Spinal cord (tissue), 10 donors: ENCODE results near the gene IMMP2L. TPM values are rescaled to one million over a fixed set of nuclear protein-coding genes. Genes with fewer than 3 reads are reported as not detected.

Experiments used
- DNase-seq, 6 donors: peaks; one replicate each; pipeline versions ENCODE4 v3.0.0 to v3.0.0-alpha.2; 2013 to 2015; ENCODE audit warnings: low spot score in 6 of 6, low read depth in 4 of 6
- H3K27ac ChIP-seq: one replicate; pipeline ENCODE4 v1.5.1; 2013; ENCODE audit warnings: low read depth, low read length, control low read depth
- H3K27me3 ChIP-seq: one replicate; pipeline ENCODE4 v1.6.1; 2013; ENCODE audit warnings: low read length; ENCODE audit not compliant: control insufficient read depth, insufficient read depth
- H3K36me3 ChIP-seq: one replicate; pipeline ENCODE4 v1.6.1; 2013; ENCODE audit warnings: low read length; ENCODE audit not compliant: control insufficient read depth, insufficient read depth
- H3K4me1 ChIP-seq: one replicate; pipeline ENCODE4 v1.6.1; 2013; ENCODE audit warnings: low read length; ENCODE audit not compliant: control insufficient read depth, insufficient read depth
- H3K4me3 ChIP-seq: one replicate; pipeline ENCODE4 v1.5.1; 2013; ENCODE audit warnings: low read depth, low read length, control low read depth
- H3K9me3 ChIP-seq: one replicate; pipeline ENCODE4 v1.6.1; 2013; ENCODE audit warnings: low read length; ENCODE audit not compliant: control insufficient read depth, insufficient read depth
- WGBS: methylation state at CpG from one replicate; pipeline ENCODE4 v1.1.5; 2013; ENCODE audit warnings: missing lambda C conversion rate; ENCODE audit not compliant: insufficient coverage; 5-methylcytosine and 5-hydroxymethylcytosine counted together
- polyA plus RNA-seq, 2 donors: library from polyadenylated mRNA; unstranded; fragments of 120-200 nt; gene quantifications; one replicate each; pipeline ENCODE4 v1.2.1, GENCODE V29; 2013; ENCODE audit not compliant: insufficient read length in 2 of 2
- total RNA-seq, 2 donors: library from RNA; depleted of rRNA in 1 of 2; stranded (reverse); fragments of 120-200 nt in 1 of 2; fragments of >200 nt in 1 of 2; gene quantifications; one replicate each; pipeline versions ENCODE4 v1.2.3 to v1.2.4, GENCODE V29; 2013 to 2014
- donor health status: healthy.

Gene IMMP2L
- total and polyA plus RNA-seq, 4 donors = 14.8 to 26.8 (median 17.4) TPM

DNA sequence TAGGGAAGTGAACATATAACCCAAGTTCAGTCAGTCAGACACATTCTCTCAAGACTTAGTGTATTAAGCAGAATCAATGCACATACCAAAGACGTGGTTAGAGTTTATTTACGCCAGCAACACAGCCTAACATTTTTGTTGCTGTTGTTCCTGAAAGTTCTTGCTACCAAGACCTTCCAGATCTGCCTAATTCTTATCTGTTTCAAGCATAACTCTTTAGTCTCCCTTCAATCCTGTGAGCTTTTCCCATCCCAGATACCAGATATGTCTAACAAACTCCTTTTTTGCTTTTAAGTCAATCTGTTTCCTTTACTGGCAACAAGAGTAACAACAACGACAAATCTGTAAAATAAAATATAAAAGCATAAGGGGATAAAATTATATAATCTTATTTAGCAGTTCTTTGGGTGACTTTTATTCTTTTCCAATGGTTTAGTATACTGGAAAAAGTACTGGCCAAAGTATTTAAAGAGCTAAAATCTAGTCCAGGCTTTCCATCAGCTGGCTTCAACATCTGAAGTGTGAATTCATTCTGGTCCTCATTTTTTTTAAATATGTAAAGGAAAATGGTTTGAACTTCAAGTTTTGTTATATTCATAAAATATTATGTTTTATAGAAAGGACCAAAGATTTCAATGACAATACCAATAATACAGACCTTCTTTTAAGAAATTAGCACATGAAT, 193.8 kb downstream of the IMMP2L start:
- Histone ChIP-seq H3K4me3 (no peak overlapping the region), H3K27me3 (no peaks in the 10 kb centered on the region), H3K9me3 (no peaks in the 10 kb centered on the region), H3K27ac (no peak overlapping the region), H3K36me3 (no peaks in the 10 kb centered on the region), H3K4me1 (no peaks in the 10 kb centered on the region)
- peak in 1 of 6 donors; percentile 57 for DNase-seq
- 88% methylated on average over 2 of the region's 3 CpGs for WGBS

DNA sequence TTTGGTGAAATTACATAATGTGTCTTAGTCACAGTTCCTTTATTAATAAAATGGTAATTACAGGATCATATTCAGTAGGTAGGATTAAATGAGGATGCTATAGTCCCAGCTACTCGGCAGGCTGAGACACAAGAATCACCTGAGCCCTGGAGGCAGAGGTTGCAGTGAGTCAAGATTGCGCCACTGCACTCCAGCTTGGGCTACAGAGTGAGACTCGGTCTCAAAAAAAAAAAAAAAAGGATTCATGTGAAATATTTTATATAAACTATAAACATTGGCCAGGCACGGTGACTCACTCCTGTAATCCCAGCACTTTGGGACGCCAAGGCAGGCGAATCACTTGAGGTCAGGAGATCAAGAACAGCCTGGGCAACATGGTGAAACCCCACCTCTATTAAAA, 197.9 kb downstream of the IMMP2L start:
- Histone ChIP-seq H3K27me3 (no peaks in the 10 kb centered on the region), H3K27ac (no peak overlapping the region), H3K36me3 (no peaks in the 10 kb centered on the region), H3K4me1 (no peaks in the 10 kb centered on the region), H3K4me3 (no peak overlapping the region), H3K9me3 (no peaks in the 10 kb centered on the region)
- DNase-seq = no peak
- WGBS = 100% methylated on average over 2 of the region's 6 CpGs

DNA sequence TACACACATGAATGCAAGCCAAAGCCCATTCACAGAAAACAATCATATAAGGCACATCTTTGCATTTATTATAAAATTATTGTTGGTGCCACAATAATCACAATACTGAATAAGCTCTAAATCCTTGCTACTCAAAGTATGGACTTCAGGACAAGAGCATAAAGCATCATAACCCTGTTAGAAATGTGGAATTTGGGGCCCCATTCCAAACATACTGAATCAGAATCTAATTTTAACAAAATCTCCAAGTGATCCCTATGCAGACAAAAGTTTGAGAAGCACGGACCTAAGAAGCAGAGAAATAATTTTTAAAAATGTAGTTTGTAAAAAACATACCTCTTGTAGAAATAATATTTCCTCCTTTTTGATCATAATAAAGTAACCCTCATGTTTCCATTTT, 199.2 kb downstream of the IMMP2L start:
- no peaks in the 10 kb centered on the region for H3K36me3 ChIP-seq
- no CpG with 5 or more reads among the region's 1 CpG for WGBS

DNA sequence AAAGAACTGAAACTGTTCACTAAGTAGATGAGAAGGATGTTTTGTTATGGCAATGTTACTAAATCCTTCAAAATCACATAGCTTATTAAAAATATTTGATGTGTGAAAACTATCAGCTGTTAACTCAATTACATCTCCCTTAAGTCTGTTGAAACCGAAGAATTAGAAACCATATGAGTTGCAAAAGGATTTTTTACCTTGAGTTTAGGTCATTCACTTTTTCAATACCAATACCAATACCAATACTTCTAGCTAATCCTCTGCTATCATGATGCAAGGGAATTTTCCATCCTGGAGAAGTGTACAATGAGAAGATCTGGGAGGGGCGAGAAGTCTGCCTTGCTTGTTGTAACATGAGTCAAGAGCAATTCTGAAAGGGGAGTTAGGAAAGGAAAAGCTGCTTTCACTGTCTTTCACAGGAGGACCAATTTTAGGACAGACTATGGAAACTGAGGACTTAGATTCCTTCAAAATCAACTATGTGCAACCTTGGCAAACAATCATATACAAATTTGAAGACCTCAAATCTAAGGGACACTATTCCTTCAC, 199.7 kb downstream of the IMMP2L start:
- Histone ChIP-seq H3K4me1 (no peaks in the 10 kb centered on the region), H3K9me3 (no peaks in the 10 kb centered on the region), H3K4me3 (no peak overlapping the region), H3K36me3 (no peaks in the 10 kb centered on the region), H3K27me3 (no peaks in the 10 kb centered on the region), H3K27ac (no peak overlapping the region)
- 80% methylated on average over 1 of the region's 2 CpGs for whole genome bisulfite sequencing
- no peak for DNase-seq

More for the DNA sequence above, 199.2 kb downstream of the IMMP2L start:
- Histone ChIP-seq H3K27ac (no peak overlapping the region), H3K9me3 (no peaks in the 10 kb centered on the region), H3K4me3 (no peak overlapping the region), H3K4me1 (no peaks in the 10 kb centered on the region), H3K27me3 (no peaks in the 10 kb centered on the region)
- no peak for DNase-seq

DNA sequence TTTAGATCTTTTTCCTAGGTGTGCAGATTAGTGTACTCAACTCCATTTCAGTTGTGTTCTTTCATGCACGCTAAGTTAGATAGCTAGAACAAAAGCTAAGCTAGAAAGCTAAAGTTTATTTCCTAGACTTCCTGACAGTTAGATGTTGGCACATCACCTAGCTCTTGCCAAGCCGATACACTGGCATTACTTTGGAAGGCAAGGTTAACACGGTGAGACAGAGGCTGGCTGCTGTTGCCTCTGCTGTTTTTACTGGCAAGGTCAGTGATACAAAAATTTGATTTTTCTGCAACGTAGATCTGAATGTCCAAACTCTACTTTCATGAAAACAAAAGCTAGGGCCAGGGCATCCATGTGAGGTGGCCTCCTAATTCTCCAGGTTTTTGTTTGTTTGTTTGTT, 203.4 kb downstream of the IMMP2L start:
- H3K27me3 ChIP-seq = no peaks in the 10 kb centered on the region
- H3K9me3 ChIP-seq = no peaks in the 10 kb centered on the region
- no peaks in the 10 kb centered on the region for H3K36me3 ChIP-seq
- DNase-seq = no peak
- H3K27ac ChIP-seq = no peak overlapping the region
- H3K4me1 ChIP-seq = no peaks in the 10 kb centered on the region
- H3K4me3 ChIP-seq = no peak overlapping the region
- WGBS = 82% methylated on average over 3 of the region's 4 CpGs

DNA sequence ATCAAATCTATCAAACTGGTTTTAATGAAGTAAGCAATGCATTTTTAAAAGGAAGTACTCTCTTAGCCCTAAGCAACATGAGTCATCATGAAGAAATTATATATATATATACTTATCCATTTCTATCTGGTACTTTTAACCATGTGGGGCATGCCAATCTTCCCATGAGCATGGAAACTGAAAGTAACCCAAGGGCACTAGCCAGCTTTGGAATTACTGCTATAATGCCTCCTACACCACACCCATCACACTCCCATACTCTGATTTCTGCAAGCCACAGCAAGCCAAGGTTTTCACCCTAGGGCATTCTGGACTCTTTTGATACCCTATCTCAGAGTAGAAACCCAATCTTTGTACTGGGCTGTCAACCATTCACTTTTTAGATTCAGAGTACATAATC, 204.6 kb downstream of the IMMP2L start:
- Histone ChIP-seq H3K27me3 (no peaks in the 10 kb centered on the region), H3K9me3 (no peaks in the 10 kb centered on the region), H3K4me1 (no peaks in the 10 kb centered on the region), H3K27ac (no peak overlapping the region), H3K36me3 (no peaks in the 10 kb centered on the region), H3K4me3 (no peak overlapping the region)
- DNase-seq = no peak

DNA sequence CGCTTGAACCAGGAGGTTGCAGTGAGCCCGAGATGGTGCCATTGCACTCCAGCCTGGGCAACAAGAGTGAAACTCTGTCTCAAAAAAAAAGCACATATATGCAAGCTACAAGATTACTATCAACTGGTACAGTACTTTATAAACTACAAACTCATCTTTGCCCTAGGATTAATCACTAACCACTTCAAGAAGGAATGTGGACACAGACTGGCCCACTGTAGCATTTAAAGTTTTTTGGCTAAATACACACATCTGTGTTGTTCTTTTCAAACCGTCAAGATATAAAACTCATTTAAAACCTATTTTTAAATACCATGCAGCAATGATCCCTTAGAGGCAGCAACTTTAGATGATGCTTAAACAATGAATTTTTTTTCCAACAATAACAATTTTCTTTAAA, 205.4 kb downstream of the IMMP2L start:
- no peak for DNase-seq
- H3K9me3 ChIP-seq = no peaks in the 10 kb centered on the region
- WGBS = 81% methylated on average over 3 of the region's 3 CpGs
- H3K4me1 ChIP-seq = no peaks in the 10 kb centered on the region
- no peaks in the 10 kb centered on the region for H3K27me3 ChIP-seq
- H3K4me3 ChIP-seq = no peak overlapping the region
- H3K27ac ChIP-seq = no peak overlapping the region
- H3K36me3 ChIP-seq = no peaks in the 10 kb centered on the region

DNA sequence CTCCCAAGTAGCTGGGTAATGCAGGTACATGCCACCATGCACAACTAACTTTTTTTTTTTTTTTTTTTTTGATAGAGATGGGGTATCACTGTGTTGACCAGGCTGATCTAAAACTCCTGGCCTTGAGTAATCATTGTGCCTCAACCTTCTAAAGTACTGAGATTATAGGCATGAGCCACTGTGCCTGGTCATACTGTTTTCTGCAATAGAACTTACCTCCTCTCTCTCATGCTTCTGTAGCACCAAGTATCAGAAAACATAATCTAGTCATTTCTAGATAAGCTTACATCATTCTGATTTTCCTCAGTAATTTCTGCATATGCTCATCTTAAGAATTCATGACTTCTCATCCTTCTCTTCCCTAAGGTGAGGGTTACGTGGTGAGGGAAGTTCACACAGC, 210.0 kb downstream of the IMMP2L start:
- Histone ChIP-seq H3K36me3 (no peaks in the 10 kb centered on the region), H3K4me3 (no peak overlapping the region), H3K9me3 (no peaks in the 10 kb centered on the region), H3K4me1 (no peaks in the 10 kb centered on the region), H3K27me3 (no peaks in the 10 kb centered on the region), H3K27ac (no peak overlapping the region)
- WGBS = no CpG with 5 or more reads among the region's 1 CpG
- DNase-seq = no peak

DNA sequence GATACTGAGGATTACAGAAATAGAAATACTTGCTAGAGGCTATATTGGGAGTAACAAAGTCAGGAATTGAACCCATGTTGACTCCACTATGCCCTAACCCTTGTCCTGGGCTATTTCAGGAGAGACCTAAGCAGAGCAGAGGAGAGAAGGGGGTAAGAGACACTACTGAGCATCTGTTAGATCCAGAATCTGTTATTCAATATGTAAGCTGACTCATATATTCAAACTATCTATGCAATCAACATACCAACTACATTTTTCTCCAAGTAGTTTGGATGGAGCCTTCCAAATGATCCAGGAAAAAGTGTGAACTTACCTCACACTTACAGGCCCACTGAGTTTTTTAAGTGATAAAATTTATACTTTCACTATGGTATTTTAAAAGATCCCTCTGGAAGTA, 216.1 kb downstream of the IMMP2L start:
- Histone ChIP-seq H3K27ac (no peak overlapping the region), H3K4me1 (no peaks in the 10 kb centered on the region), H3K9me3 (peaks cover 7% of the 10 kb centered on the region), H3K4me3 (no peak overlapping the region), H3K36me3 (no peaks in the 10 kb centered on the region), H3K27me3 (no peaks in the 10 kb centered on the region)
- no peak for DNase-seq

DNA sequence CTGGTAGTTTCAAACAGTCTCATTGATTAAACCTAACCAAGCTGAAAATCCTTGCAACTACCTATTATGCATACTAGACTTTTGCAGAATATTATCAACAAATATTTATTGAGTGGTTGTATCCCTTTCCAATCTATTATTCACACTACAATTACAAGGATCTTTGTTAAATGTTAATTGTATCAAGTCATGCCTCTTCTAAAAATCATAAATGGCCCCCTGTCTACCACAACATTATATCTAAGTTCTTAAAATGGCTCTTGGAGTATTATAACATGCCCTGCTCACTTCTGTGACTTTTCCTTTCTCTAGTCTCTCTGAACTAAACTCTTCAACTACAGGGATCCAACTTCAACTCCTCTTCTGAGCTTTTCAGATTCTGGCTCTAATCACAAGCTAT, 219.3 kb downstream of the IMMP2L start:
- H3K27me3 ChIP-seq = no peaks in the 10 kb centered on the region
- no peak for DNase-seq

More for the DNA sequence above, 219.3 kb downstream of the IMMP2L start:
- Histone ChIP-seq H3K4me3 (no peak overlapping the region), H3K4me1 (no peaks in the 10 kb centered on the region), H3K27ac (no peak overlapping the region), H3K9me3 (peaks cover 7% of the 10 kb centered on the region), H3K36me3 (no peaks in the 10 kb centered on the region)
